NK-92 (cell line): Measurements from ENCODE around the gene CREB3L1.

Experiments
- DNase-seq: peaks from one replicate; lab custom pipeline; 2025; ENCODE audit not compliant: unreplicated experiment; lab: John Stamatoyannopoulos, UW

CREB3L1 gene, protein sequence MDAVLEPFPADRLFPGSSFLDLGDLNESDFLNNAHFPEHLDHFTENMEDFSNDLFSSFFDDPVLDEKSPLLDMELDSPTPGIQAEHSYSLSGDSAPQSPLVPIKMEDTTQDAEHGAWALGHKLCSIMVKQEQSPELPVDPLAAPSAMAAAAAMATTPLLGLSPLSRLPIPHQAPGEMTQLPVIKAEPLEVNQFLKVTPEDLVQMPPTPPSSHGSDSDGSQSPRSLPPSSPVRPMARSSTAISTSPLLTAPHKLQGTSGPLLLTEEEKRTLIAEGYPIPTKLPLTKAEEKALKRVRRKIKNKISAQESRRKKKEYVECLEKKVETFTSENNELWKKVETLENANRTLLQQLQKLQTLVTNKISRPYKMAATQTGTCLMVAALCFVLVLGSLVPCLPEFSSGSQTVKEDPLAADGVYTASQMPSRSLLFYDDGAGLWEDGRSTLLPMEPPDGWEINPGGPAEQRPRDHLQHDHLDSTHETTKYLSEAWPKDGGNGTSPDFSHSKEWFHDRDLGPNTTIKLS

DNA sequence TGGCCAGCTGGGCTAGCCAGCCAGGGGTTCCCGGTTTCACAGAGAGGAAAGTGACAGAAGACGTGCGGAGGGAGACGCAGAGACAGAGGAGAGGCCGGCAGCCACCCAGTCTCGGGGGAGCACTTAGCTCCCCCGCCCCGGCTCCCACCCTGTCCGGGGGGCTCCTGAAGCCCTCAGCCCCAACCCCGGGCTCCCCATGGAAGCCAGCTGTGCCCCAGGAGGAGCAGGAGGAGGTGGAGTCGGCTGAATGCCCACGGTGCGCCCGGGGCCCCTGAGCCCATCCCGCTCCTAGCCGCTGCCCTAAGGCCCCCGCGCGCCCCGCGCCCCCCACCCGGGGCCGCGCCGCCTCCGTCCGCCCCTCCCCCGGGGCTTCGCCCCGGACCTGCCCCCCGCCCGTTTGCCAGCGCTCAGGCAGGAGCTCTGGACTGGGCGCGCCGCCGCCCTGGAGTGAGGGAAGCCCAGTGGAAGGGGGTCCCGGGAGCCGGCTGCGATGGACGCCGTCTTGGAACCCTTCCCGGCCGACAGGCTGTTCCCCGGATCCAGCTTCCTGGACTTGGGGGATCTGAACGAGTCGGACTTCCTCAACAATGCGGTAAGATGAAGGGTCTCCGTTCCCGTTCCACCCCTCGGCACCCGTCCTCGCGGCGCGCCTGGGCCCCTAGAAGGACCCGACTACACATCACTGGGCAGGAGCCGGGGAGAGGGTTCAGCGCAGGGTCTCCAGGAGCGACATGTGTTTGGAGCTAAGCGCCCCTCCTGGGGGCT is at the start of gene CREB3L1:
CREB3L1 (plus strand) TSS at position 41 of the 765 bp plus-strand sequence; CDS start at position 491, 450 bp downstream.
- DNase-seq = no peak

- no peak for DNase-seq
Measured at GRCh38 chr11:46229230-46229629, 48.2 kb upstream of the CREB3L1 start.

DNA sequence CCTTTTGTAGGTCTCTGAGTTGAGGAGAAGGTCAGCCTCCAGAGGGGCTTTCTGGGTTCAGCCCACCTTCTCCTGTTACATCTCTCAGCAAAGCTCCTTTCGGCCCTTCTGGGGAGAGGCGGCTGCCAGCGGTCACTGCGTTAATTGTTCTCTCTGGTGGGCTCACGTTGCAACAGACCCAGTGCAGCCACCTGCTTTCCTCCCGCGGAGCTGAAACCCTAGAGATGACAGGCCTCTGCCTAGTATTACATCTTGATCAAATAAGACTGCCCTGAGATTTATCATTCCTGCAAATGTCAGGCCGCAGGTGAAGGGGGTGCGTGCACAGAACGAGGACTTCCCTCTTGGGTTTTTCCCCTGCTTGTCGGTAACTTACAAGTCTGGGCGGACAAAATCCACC is 43.2 kb upstream of the CREB3L1 start:
- DNase-seq = no peak

- no peak for DNase-seq
Measured at GRCh38 chr11:46235777-46236688, 41.4 kb upstream of the CREB3L1 start.

DNA sequence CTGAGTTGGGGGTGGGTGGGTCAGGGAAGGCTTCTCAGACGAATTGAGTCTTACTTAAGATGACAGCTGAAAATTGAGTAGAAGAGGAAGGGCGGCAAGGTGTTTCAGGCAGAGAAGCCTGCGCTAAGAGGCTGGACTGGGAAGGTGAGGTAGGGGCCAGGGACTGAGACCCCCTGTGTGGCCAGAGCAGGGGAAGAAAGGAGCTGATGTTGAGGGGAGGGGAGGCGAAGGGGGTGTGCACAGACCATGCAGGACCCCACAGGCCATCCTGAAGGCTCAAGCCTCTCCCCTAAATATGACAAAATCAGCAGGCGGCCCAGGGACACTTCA is 40.6 kb upstream of the CREB3L1 start:
- no peak for DNase-seq

- no peak for DNase-seq
Measured at GRCh38 chr11:46237248-46238077, 40.0 kb upstream of the CREB3L1 start.

- DNase-seq = no peak
Measured at GRCh38 chr11:46238078-46238966, 39.1 kb upstream of the CREB3L1 start.

- no peak for DNase-seq
Measured at GRCh38 chr11:46238967-46239800, 38.3 kb upstream of the CREB3L1 start.

- no peak for DNase-seq
Measured at GRCh38 chr11:46239801-46240061, 37.7 kb upstream of the CREB3L1 start.

DNA sequence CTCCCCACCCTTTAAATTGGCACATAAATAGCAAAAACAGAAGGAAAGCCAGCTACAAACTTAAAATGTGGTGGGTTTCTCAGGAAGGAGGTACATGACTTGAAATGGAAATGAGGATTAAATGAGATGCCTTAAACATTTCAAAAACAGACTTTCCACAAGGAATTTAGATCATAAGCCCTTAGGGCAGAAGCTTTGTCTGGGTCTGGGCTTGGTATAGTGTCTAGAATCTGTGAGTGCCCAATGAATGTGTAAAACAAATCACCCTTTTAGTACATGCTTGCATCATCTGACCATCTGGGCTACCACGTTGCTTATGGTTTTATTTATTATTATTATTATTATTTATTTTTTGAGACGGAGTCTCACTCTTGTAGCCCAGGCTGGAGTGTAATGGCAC is 37.1 kb upstream of the CREB3L1 start:
- DNase-seq = no peak

- no peak for DNase-seq
Measured at GRCh38 chr11:46240861-46241260, 36.6 kb upstream of the CREB3L1 start.

DNA sequence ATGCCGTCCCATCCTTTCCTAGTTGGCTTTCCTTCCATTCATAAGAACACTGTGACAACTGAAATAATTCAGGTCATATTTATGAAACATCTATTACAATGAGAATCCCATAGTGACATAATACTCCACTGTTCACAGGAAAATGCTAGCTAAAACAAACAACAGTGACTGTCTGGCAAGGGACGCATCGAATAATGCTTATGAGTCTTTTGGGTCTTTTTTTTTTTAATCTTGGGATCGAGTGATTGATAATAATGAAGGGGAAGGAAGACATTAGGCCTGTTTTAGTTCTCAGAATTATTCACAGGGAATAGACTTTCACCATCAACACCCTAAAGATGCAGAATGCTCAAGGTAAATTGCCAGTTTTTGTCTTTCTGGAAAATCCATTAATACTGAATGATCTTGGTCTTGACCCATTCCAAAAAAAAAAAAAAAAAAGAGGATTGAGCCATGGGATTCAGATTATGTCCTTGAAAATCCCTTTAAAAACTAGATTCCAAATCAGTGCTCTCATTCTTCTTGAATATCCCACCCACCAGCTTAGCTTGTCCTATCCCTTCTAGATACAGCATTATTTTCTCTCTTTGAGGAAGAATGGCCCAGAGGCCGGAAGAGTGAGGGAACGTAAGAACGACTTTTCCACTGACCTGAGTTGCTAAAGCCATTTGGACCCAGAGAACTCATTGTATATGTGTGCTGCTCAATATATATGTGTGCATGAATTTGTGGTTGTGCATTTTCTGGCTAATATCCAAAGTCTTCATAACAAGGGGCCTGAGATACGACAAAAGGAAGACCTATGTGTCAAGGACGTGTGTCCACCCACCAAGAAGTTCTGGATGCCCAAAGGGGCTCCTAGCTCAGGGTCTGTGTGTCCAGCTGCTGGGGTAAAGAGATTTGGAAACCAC is 35.2 kb upstream of the CREB3L1 start:
- no peak for DNase-seq

- DNase-seq = no peak
Measured at GRCh38 chr11:46242952-46243795, 34.3 kb upstream of the CREB3L1 start.

- DNase-seq = no peak
Measured at GRCh38 chr11:46243796-46244109, 33.7 kb upstream of the CREB3L1 start.

GRCh38 chr11:46246521-46246920 is 30.9 kb upstream of the CREB3L1 start:
- DNase-seq = no peak

GRCh38 chr11:46247090-46247489 is 30.4 kb upstream of the CREB3L1 start:
- no peak for DNase-seq

DNA sequence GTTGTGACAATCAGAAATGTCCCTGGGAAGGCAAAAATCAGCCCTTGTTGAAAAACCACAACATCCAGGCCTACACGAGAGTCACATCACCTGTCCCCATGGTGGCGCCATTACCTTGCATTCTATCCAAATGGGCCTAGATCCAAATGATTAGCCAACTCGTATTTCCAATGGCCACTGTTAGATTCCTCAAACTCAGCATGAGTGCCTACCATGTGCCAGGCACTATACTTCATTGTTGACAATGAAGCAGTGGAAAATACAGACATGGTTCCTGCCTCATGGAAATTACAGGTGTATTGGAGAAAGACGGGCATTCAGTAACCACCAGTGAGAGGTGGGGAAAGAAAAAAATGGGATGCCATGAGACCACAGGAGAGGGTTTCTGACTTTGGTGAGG is 29.8 kb upstream of the CREB3L1 start:
- DNase-seq = no peak
